Gastroesophageal sphincter (tissue), 4 donors: ENCODE results near the gene YWHAQ. TPM values are rescaled to one million over a fixed set of nuclear protein-coding genes. Genes with fewer than 3 reads are reported as not detected.

Experiments used
- ATAC-seq: fragments of 150-250 bp; one replicate; pipeline ENCODE4 v1.9.1; 2016; ENCODE audit warnings: mild to moderate bottlenecking, moderate library complexity
- H3K27ac ChIP-seq, 4 donors: fragments of 200-600 bp; sonication (generic) in 3 of 4; 1 replicate in 3 of 4; 2 replicates in 1 of 4; pipeline ENCODE4 v1.5.1; 2016 to 2019
- H3K27me3 ChIP-seq: fragments of 200-600 bp; sonication (generic); one replicate; pipeline ENCODE4 v1.5.1; 2019
- H3K36me3 ChIP-seq, 2 donors: fragments of 200-600 bp; sonication (generic); one replicate each; pipeline ENCODE4 v1.5.1; 2019; ENCODE audit warnings: control low read depth in 1 of 2
- H3K4me1 ChIP-seq, 3 donors: fragments of 200-600 bp; sonication (generic); 1 replicate in 2 of 3; 2 replicates in 1 of 3; pipeline ENCODE4 v1.5.1; 2016 to 2019; ENCODE audit warnings: control low read depth in 2 of 3
- H3K4me3 ChIP-seq, 2 donors: fragments of 200-600 bp; sonication (generic); one replicate each; pipeline ENCODE4 v1.5.1; 2019; ENCODE audit warnings: mild to moderate bottlenecking in 1 of 2, moderate library complexity in 1 of 2
- H3K9me3 ChIP-seq, 3 donors: fragments of 200-600 bp; sonication (generic); one replicate each; pipeline ENCODE4 v1.5.1; 2017 to 2019; ENCODE audit warnings: control low read depth in 2 of 3
- CTCF ChIP-seq, 4 experiments: fragments of 200-600 bp in 2 of 4; fragments of 450-650 bp in 2 of 4; sonication (generic) in 1 of 4; IDR thresholded peaks; one replicate each; pipeline ENCODE4 v1.5.1; 2017 to 2019; ENCODE audit warnings: antibody characterized with exemption in 4 of 4, mild to moderate bottlenecking in 2 of 4, moderate library complexity in 2 of 4
- EP300 ChIP-seq: sonication (generic); formaldehyde crosslinking; IDR thresholded peaks from one replicate; pipeline ENCODE4 v1.6.1; 2017; ENCODE audit warnings: antibody characterized with exemption, mild to moderate bottlenecking
- POLR2A ChIP-seq, 2 donors: fragments of 450-650 bp; IDR thresholded peaks; one replicate each; pipeline ENCODE4 v1.6.1; 2017; ENCODE audit warnings: antibody characterized with exemption in 2 of 2, mild to moderate bottlenecking in 2 of 2, moderate library complexity in 1 of 2
- POLR2AphosphoS5 ChIP-seq: sonication (generic); formaldehyde crosslinking; IDR thresholded peaks from one replicate; pipeline ENCODE4 v1.6.1; 2017; ENCODE audit warnings: antibody characterized with exemption
- WGBS, 2 donors: methylation state at CpG; one replicate each; pipeline ENCODE4 v1.1.5; 2018; ENCODE audit warnings: low coverage in 1 of 2; 5-methylcytosine and 5-hydroxymethylcytosine counted together
- total RNA-seq, 4 donors: library from RNA; depleted of rRNA; stranded (reverse); fragments of >200 nt; gene quantifications; one replicate each; pipeline ENCODE4 v1.1.0, GENCODE V29; 2016

Gene YWHAQ
- total RNA-seq, 4 donors from 2014 or later, result 226 to 282 (median 255) TPM

- WGBS, 2 donors, result 71 to 84% methylated on average over 2 to 9 of the region's 9 CpGs
Measured at GRCh38 chr2:9578467-9579235, 52.1 kb downstream of the YWHAQ start.

GRCh38 chr2:9574331-9574730 lies 56.5 kb downstream of the YWHAQ start:
- no peaks in the 10 kb centered on the region for H3K9me3 ChIP-seq
- no peak overlapping the region for H3K4me3 ChIP-seq
- WGBS, 2 donors, result 64 to 86% methylated on average over 1 to 2 of the region's 2 CpGs
- no peak for ATAC-seq
- H3K36me3 ChIP-seq, result peaks cover 0 to 8% of the 10 kb centered on the region in 2 donors
- H3K4me1 ChIP-seq, result peaks cover 0 to 14% (median 0%) of the 10 kb centered on the region in 3 donors
- TF ChIP-seq CTCF (IDR thresholded peaks at IDR 0.05) (no peak), EP300 (no peak), POLR2AphosphoS5 (no peak), POLR2A (IDR thresholded peaks at IDR 0.05) (no peak)
- peak overlapping the region in 2 of 4 donors; percentile 37 to 48 for H3K27ac ChIP-seq
- H3K27me3 ChIP-seq, result no peaks in the 10 kb centered on the region

More at GRCh38 chr2:9578467-9579235, 52.1 kb downstream of the YWHAQ start:
- H3K36me3 ChIP-seq, result peaks cover 0 to 27% of the 10 kb centered on the region in 2 donors
- no peaks in the 10 kb centered on the region for H3K9me3 ChIP-seq
- no peaks in the 10 kb centered on the region for H3K27me3 ChIP-seq
- H3K27ac ChIP-seq, result no peak overlapping the region
- no peak for TF ChIP-seq CTCF (IDR thresholded peaks at IDR 0.05)
- no peak for TF ChIP-seq POLR2A (IDR thresholded peaks at IDR 0.05)
- TF ChIP-seq EP300, result no peak
- TF ChIP-seq POLR2AphosphoS5, result no peak
- ATAC-seq, result no peak
- H3K4me1 ChIP-seq, result peaks cover 0 to 14% (median 0%) of the 10 kb centered on the region in 3 donors
- H3K4me3 ChIP-seq, result no peak overlapping the region

- 79 to 91% methylated on average over 4 of the region's 4 CpGs for WGBS, 2 donors
- no peak for ATAC-seq
- H3K27ac ChIP-seq, result peak overlapping the region in 2 of 4 donors; percentile 37 to 48
Measured at GRCh38 chr2:9573840-9574239, 57.0 kb downstream of the YWHAQ start.

GRCh38 chr2:9573013-9573720 lies 57.6 kb downstream of the YWHAQ start:
- no peak overlapping the region for H3K4me3 ChIP-seq
- peak overlapping the region in 1 of 4 donors; percentile 48 for H3K27ac ChIP-seq
- peaks cover 0 to 11% (median 0%) of the 10 kb centered on the region in 3 donors for H3K4me1 ChIP-seq
- H3K27me3 ChIP-seq, result no peaks in the 10 kb centered on the region
- peaks cover 0 to 8% of the 10 kb centered on the region in 2 donors for H3K36me3 ChIP-seq
- no peak for TF ChIP-seq CTCF (IDR thresholded peaks at IDR 0.05)
- no peak for TF ChIP-seq EP300
- no peak for TF ChIP-seq POLR2AphosphoS5
- TF ChIP-seq POLR2A (IDR thresholded peaks at IDR 0.05), result no peak
- no peaks in the 10 kb centered on the region for H3K9me3 ChIP-seq
- ATAC-seq, result no peak
- WGBS, 2 donors, result 57 to 92% methylated on average over 1 of the region's 1 CpG

More at GRCh38 chr2:9573840-9574239, 57.0 kb downstream of the YWHAQ start:
- H3K9me3 ChIP-seq, result no peaks in the 10 kb centered on the region
- H3K27me3 ChIP-seq, result no peaks in the 10 kb centered on the region
- TF ChIP-seq POLR2A (IDR thresholded peaks at IDR 0.05), result no peak
- no peak for TF ChIP-seq EP300
- TF ChIP-seq CTCF (IDR thresholded peaks at IDR 0.05), result peak in 1 of 4 experiments; percentile 21
- no peak for TF ChIP-seq POLR2AphosphoS5
- H3K4me3 ChIP-seq, result no peak overlapping the region
- peaks cover 0 to 14% (median 0%) of the 10 kb centered on the region in 3 donors for H3K4me1 ChIP-seq
- H3K36me3 ChIP-seq, result peaks cover 0 to 8% of the 10 kb centered on the region in 2 donors
